ENCODE results near the gene MSH2. TPM values are rescaled to one million over a fixed set of nuclear protein-coding genes. Genes with fewer than 3 reads are reported as not detected.
"Not testable (repeated sequence)": the region's sequence is repeated elsewhere in the genome, so short reads cannot be mapped to it uniquely, and the experiment has no call there.

MSH2 gene
- total and polyA plus RNA-seq, 3 donors from 2014 or later: 23.5 to 25.3 (median 24.3) TPM

- WGBS, 2 donors: 86 to 91% methylated on average over 10 of the region's 10 CpGs
Measured at GRCh38 chr2:47359375-47359868, 43.5 kb upstream of the MSH2 start.

GRCh38 chr2:47360283-47360682, 42.7 kb upstream of the MSH2 start:
- Histone ChIP-seq H3K36me3 (ENCODE audit: low read depth, missing control alignments) (no peaks in the 10 kb centered on the region), H3K27me3 (no peaks in the 10 kb centered on the region), H3K9me3 (no peaks in the 10 kb centered on the region), H3K4me1 (peaks cover 3% of the 10 kb centered on the region), H3K27ac (no peak overlapping the region), H3K4me3 (no peak overlapping the region)
- 58 to 62% methylated on average over 3 of the region's 3 CpGs for WGBS, 2 donors
- intact Hi-C loops (cut with DNase I; ENCODE audit: low total_unique reads): no loop called here
- TF ChIP-seq CTCF (IDR thresholded peaks at IDR 0.05) (no peak), POLR2A (IDR thresholded peaks at IDR 0.05) (no peak)
- DNase-seq: no peak

More at GRCh38 chr2:47359375-47359868, 43.5 kb upstream of the MSH2 start:
- H3K4me1 ChIP-seq: peaks cover 3% of the 10 kb centered on the region
- DNase-seq: no peak
- H3K9me3 ChIP-seq: no peaks in the 10 kb centered on the region
- no peak overlapping the region for H3K4me3 ChIP-seq
- H3K27me3 ChIP-seq: no peaks in the 10 kb centered on the region
- intact Hi-C loops (cut with DNase I; ENCODE audit: low total_unique reads): no loop called here
- H3K27ac ChIP-seq: no peak overlapping the region
- no peak for TF ChIP-seq CTCF (IDR thresholded peaks at IDR 0.05)
- TF ChIP-seq POLR2A (IDR thresholded peaks at IDR 0.05): no peak
- H3K36me3 ChIP-seq (ENCODE audit: low read depth, missing control alignments): no peaks in the 10 kb centered on the region

GRCh38 chr2:47360927-47361326, 42.0 kb upstream of the MSH2 start:
- no peak for TF ChIP-seq POLR2A (IDR thresholded peaks at IDR 0.05)
- TF ChIP-seq CTCF (IDR thresholded peaks at IDR 0.05): no peak
- Histone ChIP-seq H3K27ac (no peak overlapping the region), H3K27me3 (no peaks in the 10 kb centered on the region), H3K9me3 (no peaks in the 10 kb centered on the region), H3K4me1 (peaks cover 3% of the 10 kb centered on the region), H3K36me3 (ENCODE audit: low read depth, missing control alignments) (no peaks in the 10 kb centered on the region), H3K4me3 (no peak overlapping the region)
- intact Hi-C loops (cut with DNase I; ENCODE audit: low total_unique reads): no loop called here
- no peak for DNase-seq
- WGBS, 2 donors: 91 to 93% methylated on average over 3 of the region's 3 CpGs

DNA sequence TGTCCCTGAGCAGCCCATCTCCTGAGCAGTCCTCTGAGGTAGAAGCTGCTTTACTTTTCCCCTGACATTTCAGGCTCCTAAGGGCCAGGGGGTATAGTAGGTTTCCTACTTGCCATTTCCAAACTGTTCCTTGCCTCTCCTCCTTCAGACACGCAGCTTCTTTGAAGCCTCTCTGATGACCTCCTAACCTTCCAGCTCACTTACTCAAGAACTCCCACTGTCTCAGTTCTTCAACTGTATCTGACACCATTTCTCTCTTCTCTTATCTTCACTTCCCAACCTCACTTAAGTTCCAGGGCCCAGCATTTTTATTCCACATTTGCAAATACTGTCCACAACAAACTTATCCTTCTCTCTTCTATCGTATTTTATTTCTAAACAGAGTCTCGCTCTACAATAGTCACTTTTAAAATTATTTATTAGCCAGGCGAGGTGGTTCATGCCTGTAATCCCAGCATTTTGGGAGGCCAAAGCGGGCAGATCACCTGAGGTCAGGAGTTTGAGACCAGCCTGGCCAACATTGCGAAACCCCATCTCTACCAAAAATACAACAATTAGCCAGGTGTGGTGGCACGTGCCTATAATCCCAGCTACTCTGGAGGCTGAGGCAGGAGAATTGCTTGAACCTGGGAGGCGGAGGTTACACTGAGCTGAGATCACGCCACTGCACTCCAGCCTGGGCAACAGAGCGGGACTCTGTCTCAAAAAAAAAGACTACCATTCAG, 41.3 kb upstream of the MSH2 start:
- H3K9me3 ChIP-seq; H3K27ac ChIP-seq; H3K4me3 ChIP-seq; H3K4me1 ChIP-seq; H3K27me3 ChIP-seq; H3K36me3 ChIP-seq (ENCODE audit: low read depth, missing control alignments); intact Hi-C loops (cut with DNase I; ENCODE audit: low total_unique reads); DNase-seq: not testable (repeated sequence)
- 89 to 92% methylated on average over 10 of the region's 10 CpGs for WGBS, 2 donors

GRCh38 chr2:47373747-47374146, 29.2 kb upstream of the MSH2 start:
- no peaks in the 10 kb centered on the region for H3K36me3 ChIP-seq (ENCODE audit: low read depth, missing control alignments)
- H3K9me3 ChIP-seq: no peaks in the 10 kb centered on the region
- 50 to 65% methylated on average over 5 of the region's 5 CpGs for WGBS, 2 donors
- no peaks in the 10 kb centered on the region for H3K27me3 ChIP-seq
- intact Hi-C loops (cut with DNase I; ENCODE audit: low total_unique reads): no loop called here
- H3K4me1 ChIP-seq: peaks cover 2% of the 10 kb centered on the region
- no peak for TF ChIP-seq CTCF (IDR thresholded peaks at IDR 0.05)
- no peak for TF ChIP-seq POLR2A (IDR thresholded peaks at IDR 0.05)
- H3K4me3 ChIP-seq: no peak overlapping the region
- DNase-seq: peak; percentile 35
- H3K27ac ChIP-seq: no peak overlapping the region
